Uterus (tissue), 2 donors: ENCODE data around the gene MCIDAS.

Experiments
- CTCF ChIP-seq, 4 experiments: fragments of 200-600 bp in 2 of 4; fragments of 450-650 bp in 2 of 4; sonication (generic) in 2 of 4; IDR thresholded peaks; one replicate each; pipeline ENCODE4 v1.5.1; 2016 to 2019; ENCODE audit warnings: antibody characterized with exemption in 4 of 4, mild to moderate bottlenecking in 2 of 4, moderate library complexity in 1 of 4
- POLR2A ChIP-seq, 2 donors: fragments of 450-650 bp; IDR thresholded peaks; one replicate each; pipeline ENCODE4 v1.6.1; 2016; ENCODE audit warnings: antibody characterized with exemption in 2 of 2, mild to moderate bottlenecking in 1 of 2, moderate library complexity in 1 of 2

- TF ChIP-seq POLR2A (IDR thresholded peaks at IDR 0.05) (no peak), CTCF (IDR thresholded peaks at IDR 0.05) (no peak)
Observed at GRCh38 chr5:55173687-55174230, 53.4 kb downstream of the MCIDAS start.
